T-helper 1 cell treated with Interleukin-12 subunit alpha and Interleukin-12 subunit beta and Interleukin-4 antibody, amounts not matched to agents 30 ng/mL and 1 ng/mL, for 36 hours (primary cell): Measurements from ENCODE around the gene RMDN3. TPM values are rescaled to one million over a fixed set of nuclear protein-coding genes. Genes with fewer than 3 reads are reported as not detected.

Source experiments
- intact Hi-C: fragments of 100-400 bp; cut with micrococcal nuclease; formaldehyde crosslinking; loops from one replicate; pipeline ENCODE4 v1.15.1; 2024
- total RNA-seq: library from RNA; stranded (reverse); gene quantifications from 2 replicates; pipeline ENCODE4 v1.2.3, GENCODE V29; 2022

RMDN3 gene
- total RNA-seq, 1 donor from 2014 or later = 37.2 TPM

DNA sequence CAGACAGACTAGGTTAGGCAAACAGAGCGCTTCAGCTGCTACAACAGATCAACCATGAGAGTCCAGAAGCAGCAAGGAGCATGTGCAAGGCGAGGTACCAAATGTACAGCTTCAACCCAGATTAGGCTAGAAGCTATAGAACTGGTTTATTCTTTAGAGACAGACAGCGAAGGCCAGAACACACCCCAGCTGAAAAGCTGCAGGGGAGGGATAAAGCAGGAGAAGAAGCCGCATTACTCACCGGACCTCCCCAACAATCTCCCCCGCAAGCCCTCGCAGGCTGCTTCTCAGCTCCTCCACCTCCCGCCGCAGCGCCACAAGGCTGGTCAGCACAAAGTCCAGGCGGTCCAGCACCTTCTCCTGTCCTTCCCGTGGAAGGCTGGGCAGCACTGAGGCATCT is 3.3 kb downstream of the RMDN3 start:
- intact Hi-C loops = no loop called here

DNA sequence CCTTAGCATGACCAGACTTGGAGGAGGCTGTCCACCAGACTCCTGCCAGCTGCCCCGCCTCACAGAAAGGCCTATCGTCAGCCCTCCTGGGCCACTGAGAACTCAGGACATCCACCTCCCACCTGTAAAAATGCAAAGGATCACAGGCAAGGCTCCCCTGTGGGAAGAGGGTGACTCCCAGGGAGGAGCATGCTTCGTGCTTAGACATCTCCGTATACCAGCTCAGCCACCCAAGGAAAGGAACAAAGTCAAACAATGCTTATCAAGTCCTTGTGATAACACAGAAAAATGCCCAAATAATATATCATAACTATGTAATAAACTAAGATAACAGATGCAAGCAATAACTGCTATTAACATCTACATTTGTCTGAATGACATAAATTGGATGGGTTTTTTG is 4.2 kb downstream of the RMDN3 start:
- intact Hi-C loops = no loop called here

- intact Hi-C loops = no loop called here
Observed at GRCh38 chr15:40749151-40749630, 5.9 kb downstream of the RMDN3 start.

GRCh38 chr15:40747685-40748631 is 7.1 kb downstream of the RMDN3 start:
- intact Hi-C loops = no loop called here

- intact Hi-C loops = no loop called here
Observed at GRCh38 chr15:40746916-40747418, 8.1 kb downstream of the RMDN3 start.

- intact Hi-C loops = loop anchor here (1.0 to 5.0 kb wide), 5 partner anchors 11 to 177 kb away; partner anchors contain the start of genes CCDC32, RAD51, RMDN3 and RPUSD2
Observed at GRCh38 chr15:40744815-40745152, 10.3 kb downstream of the RMDN3 start.

- intact Hi-C loops = loop anchor here (1.0 to 5.0 kb wide), 5 partner anchors 11 to 177 kb away; partner anchors contain the start of genes CCDC32, RAD51, RMDN3 and RPUSD2
Observed at GRCh38 chr15:40743921-40744814, 10.9 kb downstream of the RMDN3 start.

- intact Hi-C loops = loop anchor here (5.0 kb wide), 1 partner anchor 176 kb away; the partner anchor contains the start of genes CCDC32 and RPUSD2
Observed at GRCh38 chr15:40743485-40743901, 11.6 kb downstream of the RMDN3 start.

DNA sequence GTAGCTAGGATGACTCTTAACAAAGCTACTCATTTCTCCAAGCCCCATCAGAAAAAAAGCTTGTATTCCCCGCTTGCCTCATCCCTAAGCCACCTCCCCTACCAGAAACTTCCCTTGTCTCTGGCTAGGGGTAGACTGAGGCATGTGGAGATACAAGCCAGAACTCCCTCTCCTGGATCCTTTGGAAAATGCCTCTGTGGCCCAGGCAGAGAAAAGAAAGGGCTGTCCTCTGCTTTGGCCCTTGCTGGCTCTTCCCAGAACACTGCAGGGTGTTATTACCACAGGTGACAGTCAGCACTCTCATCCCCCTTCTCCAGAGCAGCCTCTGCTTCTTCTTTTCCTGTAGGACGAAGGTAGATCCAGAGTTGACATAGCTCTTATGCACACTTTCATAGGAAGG is 15.2 kb downstream of the RMDN3 start:
- intact Hi-C loops = loop anchor here (5.0 kb wide), 1 partner anchor 173 kb away; the partner anchor contains the start of genes CCDC32 and RPUSD2

DNA sequence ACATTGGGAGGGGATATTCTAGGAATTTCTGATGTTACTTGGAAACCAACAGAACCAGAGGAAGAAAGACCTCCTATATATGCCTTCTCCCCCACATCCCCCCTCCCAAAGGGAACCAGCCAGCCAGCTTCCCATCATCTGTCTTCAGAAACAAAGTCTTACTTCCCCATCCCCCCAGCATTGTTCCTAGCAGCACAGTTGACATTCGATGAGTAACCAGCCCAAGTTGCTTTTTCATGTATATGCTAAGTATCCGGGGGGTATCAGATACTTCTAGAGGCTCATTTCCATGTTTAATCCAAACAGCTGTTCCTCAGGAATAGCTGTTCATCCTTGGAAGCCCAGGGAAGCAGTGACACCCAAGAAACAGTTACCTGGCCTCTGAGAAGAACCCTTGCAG is 16.0 kb downstream of the RMDN3 start:
- intact Hi-C loops = no loop called here

GRCh38 chr15:40737048-40737447 is 18.0 kb downstream of the RMDN3 start:
- intact Hi-C loops = no loop called here

DNA sequence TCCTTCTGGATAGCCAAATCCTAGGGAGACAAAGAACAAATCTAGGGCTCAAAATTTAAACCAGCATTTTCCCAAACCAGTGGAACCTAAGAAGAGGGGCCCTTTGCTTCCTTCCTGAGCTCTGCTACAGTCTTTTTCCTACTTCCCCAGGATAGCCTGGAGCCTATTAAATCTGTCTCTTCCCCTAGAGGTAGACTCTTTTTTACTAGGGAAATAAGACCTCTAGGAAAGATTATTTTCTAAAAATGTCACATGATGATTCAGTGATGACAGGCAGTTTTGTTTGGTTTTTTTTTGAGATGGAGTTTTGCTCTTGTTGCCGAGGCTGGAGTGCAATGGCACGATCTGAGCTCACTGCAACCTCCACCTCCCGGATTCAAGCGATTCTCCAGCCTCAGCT is 18.5 kb downstream of the RMDN3 start:
- intact Hi-C loops = no loop called here

- intact Hi-C loops = no loop called here
Observed at GRCh38 chr15:40731034-40731433, 24.0 kb downstream of the RMDN3 start.

GRCh38 chr15:40723919-40724318 is 31.1 kb downstream of the RMDN3 start:
- intact Hi-C loops = no loop called here

GRCh38 chr15:40722934-40723333 is 32.1 kb downstream of the RMDN3 start:
- intact Hi-C loops = no loop called here

DNA sequence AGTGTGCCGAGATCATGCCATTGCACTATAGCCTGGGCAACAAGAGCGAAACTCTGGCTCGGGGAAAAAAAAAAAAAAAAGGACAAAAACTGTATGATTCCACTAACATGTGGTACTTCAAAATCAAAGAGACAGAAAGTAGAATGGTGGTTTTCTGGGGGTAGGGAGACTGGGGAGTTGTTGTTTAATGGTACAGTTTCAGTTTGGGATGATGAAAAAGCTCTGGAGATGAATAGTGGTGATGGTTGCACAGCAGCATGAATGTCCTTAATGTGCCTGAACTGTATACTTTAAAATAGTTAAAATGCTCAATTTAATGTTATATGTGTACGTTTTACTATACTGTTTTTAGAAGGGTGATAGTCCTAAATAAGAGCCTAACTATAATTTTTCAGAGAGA is 32.7 kb downstream of the RMDN3 start:
- intact Hi-C loops = no loop called here

DNA sequence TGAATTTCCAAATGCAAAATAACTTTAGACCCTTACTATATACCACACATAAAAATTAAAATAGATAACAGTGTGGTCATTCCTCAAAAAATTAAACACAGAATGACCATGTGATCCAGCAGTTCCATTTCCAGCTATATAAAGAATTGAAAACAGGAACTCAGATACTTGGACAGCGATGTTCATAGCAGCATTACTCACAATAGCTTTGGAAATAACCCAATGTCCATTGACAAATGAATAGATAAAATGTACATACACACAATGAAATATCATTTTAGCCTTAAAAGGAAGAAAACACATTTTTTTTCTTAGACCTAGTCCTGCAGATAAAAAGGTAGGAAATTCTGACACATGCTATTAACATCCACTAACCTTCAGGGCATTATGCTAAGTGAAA is 33.4 kb downstream of the RMDN3 start:
- intact Hi-C loops = no loop called here

DNA sequence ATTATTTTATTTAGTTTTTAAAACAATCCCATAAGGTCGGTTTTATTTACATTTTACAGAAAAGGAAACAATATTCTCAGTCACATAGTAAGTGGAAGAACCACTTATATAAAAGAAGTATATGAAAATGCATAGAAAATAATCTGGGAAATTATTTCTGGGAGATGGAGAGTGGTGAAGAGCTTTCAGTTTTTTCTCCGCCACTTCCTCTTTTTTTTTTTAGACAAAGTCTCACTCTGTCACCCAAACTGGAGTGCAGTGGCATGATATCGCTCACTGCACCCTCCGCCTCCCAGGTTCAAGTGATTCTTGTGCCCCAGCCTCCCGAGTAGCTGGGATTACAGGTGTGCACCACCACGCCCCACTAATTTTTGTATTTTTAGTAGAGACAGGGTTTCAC is 38.9 kb downstream of the RMDN3 start:
- intact Hi-C loops = no loop called here

DNA sequence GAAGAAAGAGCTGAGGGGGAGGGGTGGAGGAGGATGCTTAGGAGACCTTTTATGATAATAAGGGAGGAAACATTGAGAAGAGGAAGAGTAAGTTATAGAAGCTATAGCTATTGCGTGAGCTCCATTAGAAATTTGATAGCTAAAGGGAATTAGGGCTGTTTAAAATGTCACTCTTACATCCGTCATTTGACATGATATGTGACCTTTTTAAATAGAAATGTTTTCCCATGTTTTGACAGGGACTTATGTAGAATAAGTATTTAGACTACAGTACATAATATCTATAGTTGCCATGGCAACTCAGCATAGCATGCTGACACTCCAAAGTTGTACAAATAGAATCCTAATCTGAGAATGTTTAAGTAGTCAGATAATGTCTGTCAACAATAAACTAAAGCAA is 40.9 kb downstream of the RMDN3 start:
- intact Hi-C loops = no loop called here

DNA sequence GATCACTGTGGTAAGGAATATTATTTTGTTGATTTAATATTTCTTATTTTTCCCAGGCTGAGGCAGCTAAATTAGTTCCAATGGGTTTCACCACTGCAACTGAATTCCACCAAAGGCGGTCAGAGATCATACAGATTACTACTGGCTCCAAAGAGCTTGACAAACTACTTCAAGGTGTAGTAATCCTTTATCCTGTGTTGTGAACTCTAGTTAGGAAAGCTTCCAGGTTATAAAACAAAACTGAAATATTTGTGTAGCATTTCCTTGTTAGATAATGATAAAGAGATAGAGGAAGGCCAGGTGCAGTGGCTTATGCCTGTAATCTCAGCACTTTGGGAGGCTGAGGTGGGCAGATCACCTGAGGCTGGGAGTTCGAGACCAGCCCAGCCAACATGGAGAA is 48.9 kb downstream of the RMDN3 start:
- intact Hi-C loops = no loop called here

DNA sequence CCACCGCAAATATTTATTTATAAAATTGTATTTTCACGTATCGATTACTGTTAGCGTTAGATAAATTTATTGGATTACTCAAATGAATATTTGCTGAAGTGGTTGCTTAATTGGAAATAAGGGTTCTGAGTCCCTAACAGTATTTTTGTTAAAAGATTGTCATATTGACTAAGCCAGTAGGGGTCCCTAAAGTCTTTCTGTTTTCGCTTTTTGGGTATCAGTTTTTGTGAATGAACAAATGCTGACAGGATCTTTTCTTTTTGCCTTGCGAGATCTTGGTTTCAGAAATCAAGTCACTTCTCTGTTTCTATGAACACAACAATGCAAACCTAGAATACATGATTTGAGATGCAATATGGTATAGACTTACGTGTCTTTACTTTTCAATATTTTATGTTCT is 53.0 kb downstream of the RMDN3 start:
- intact Hi-C loops = loop anchor here (1.0 to 2.0 kb wide), 2 partner anchors 53 to 80 kb away; partner anchors contain the start of gene RMDN3
